GM06990 (cell line): ENCODE data around the gene TENM3.

ENCODE experiments used
- DNase-seq: peaks from one replicate; pipeline ENCODE4 v3.0.0-alpha.2; 2011; ENCODE audit not compliant: insufficient read length; ENCODE audit errors: extremely low read depth
- H3K27me3 ChIP-seq: replicated peaks from 2 replicates; pipeline ENCODE4 v1.6.0; 2011; ENCODE audit warnings: low read length; ENCODE audit not compliant: control insufficient read depth, insufficient read depth
- H3K36me3 ChIP-seq: 2 replicates; pipeline ENCODE4 v1.5.1; 2011; ENCODE audit warnings: low read length; ENCODE audit not compliant: control insufficient read depth, insufficient read depth
- H3K4me3 ChIP-seq: replicated peaks from 2 replicates; pipeline ENCODE4 v1.5.1; 2011; ENCODE audit warnings: low read depth, mild to moderate bottlenecking, control low read depth, low read length
- CTCF ChIP-seq: IDR thresholded peaks from 2 replicates; pipeline ENCODE4 v1.5.1; 2011; ENCODE audit warnings: low read length, control low read depth, mild to moderate bottlenecking, inconsistent platforms; ENCODE audit not compliant: insufficient read depth, poor library complexity, severe bottlenecking

TENM3 gene

GRCh38 chr4:182528819-182529218, 285.6 kb downstream of the TENM3 start:
- no peak for DNase-seq

GRCh38 chr4:182530451-182530850, 287.2 kb downstream of the TENM3 start:
- no peak for TF ChIP-seq CTCF
- no peak for DNase-seq
- H3K4me3 ChIP-seq = no peak overlapping the region

More at GRCh38 chr4:182528819-182529218, 285.6 kb downstream of the TENM3 start:
- Histone ChIP-seq H3K27me3 (no peaks in the 10 kb centered on the region), H3K36me3 (no peaks in the 10 kb centered on the region), H3K4me3 (no peak overlapping the region)
- TF ChIP-seq CTCF = no peak

GRCh38 chr4:182531555-182532162, 288.5 kb downstream of the TENM3 start:
- TF ChIP-seq CTCF = no peak
- Histone ChIP-seq H3K4me3 (no peak overlapping the region), H3K36me3 (no peaks in the 10 kb centered on the region), H3K27me3 (no peaks in the 10 kb centered on the region)
- no peak for DNase-seq

More at GRCh38 chr4:182530451-182530850, 287.2 kb downstream of the TENM3 start:
- Histone ChIP-seq H3K27me3 (no peaks in the 10 kb centered on the region), H3K36me3 (no peaks in the 10 kb centered on the region)

GRCh38 chr4:182532441-182532840, 289.2 kb downstream of the TENM3 start:
- Histone ChIP-seq H3K36me3 (no peaks in the 10 kb centered on the region), H3K4me3 (no peak overlapping the region), H3K27me3 (no peaks in the 10 kb centered on the region)
- DNase-seq = no peak
- TF ChIP-seq CTCF = no peak

- DNase-seq = no peak
- Histone ChIP-seq H3K27me3 (no peaks in the 10 kb centered on the region), H3K36me3 (no peaks in the 10 kb centered on the region), H3K4me3 (no peak overlapping the region)
- no peak for TF ChIP-seq CTCF
These were observed 290.8 kb downstream of the TENM3 start for GRCh38 chr4:182533964-182534363.

GRCh38 chr4:182536221-182536811, 293.1 kb downstream of the TENM3 start:
- H3K27me3 ChIP-seq = no peaks in the 10 kb centered on the region

More at GRCh38 chr4:182536221-182536811, 293.1 kb downstream of the TENM3 start:
- DNase-seq = no peak
- Histone ChIP-seq H3K36me3 (no peaks in the 10 kb centered on the region), H3K4me3 (no peak overlapping the region)
- TF ChIP-seq CTCF = no peak
